Activated CD8-positive, alpha-beta memory T cell treated with anti-CD3 and anti-CD28 coated beads, Interleukin-2, amount 10 ng/mL, durations not matched to agents 7 days and 5 days (primary cell): Measurements from ENCODE around the gene KIAA1614. TPM values are rescaled to one million over a fixed set of nuclear protein-coding genes. Genes with fewer than 3 reads are reported as not detected.
A peak's percentile ranks its signal among the peaks of the same experiment; 100 is the strongest.

Source experiments
- ATAC-seq: fragments of 150-1000 bp; cut with Tn5 transposase; one replicate; pipeline ENCODE4 v1.10.0; 2021; ENCODE audit warnings: moderate library complexity
- CTCF ChIA-PET: fragments of 350-600 bp; sonication (Branson Sonifier 250); formaldehyde crosslinking; loops from one replicate; lab custom pipeline; 2021; ENCODE audit warnings: antibody characterized with exemption; lab: Charles Lee
- DNase-seq: peaks from one replicate; pipeline ENCODE4 v3.0.0-alpha.2; 2020
- H3K27ac Mint-ChIP-seq: one replicate; pipeline ENCODE4 v1.8.0; 2021; ENCODE audit warnings: mild to moderate bottlenecking, mixed read lengths
- H3K27me3 Mint-ChIP-seq: one replicate; pipeline ENCODE4 v1.8.0; 2021; ENCODE audit warnings: mixed read lengths
- H3K36me3 Mint-ChIP-seq: one replicate; pipeline ENCODE4 v1.8.0; 2021; ENCODE audit warnings: mild to moderate bottlenecking, mixed read lengths
- H3K4me1 Mint-ChIP-seq: one replicate; pipeline ENCODE4 v1.8.0; 2021; ENCODE audit warnings: mixed read lengths
- H3K4me3 Mint-ChIP-seq: one replicate; pipeline ENCODE4 v1.8.0; 2021; ENCODE audit warnings: mild to moderate bottlenecking, moderate library complexity, mixed read lengths
- H3K9me3 Mint-ChIP-seq: one replicate; pipeline ENCODE4 v1.8.0; 2022; ENCODE audit warnings: low read depth, mixed read lengths
- total RNA-seq, 2 experiments: library from RNA; stranded (reverse); gene quantifications; one replicate each; pipeline ENCODE4 v1.2.3, GENCODE V29; 2021

KIAA1614 gene
- total RNA-seq, 2 experiments from 2014 or later: 0.07 to 0.12 TPM

GRCh38 chr1:180946056-180946455 is 33.4 kb downstream of the KIAA1614 start:
- no peak for ATAC-seq
- Mint-ChIP-seq H3K27ac (no peak overlapping the region), H3K27me3 (no peaks in the 10 kb centered on the region), H3K4me3 (no peak overlapping the region), H3K36me3 (peaks cover 37% of the 10 kb centered on the region), H3K4me1 (no peaks in the 10 kb centered on the region), H3K9me3 (peaks cover 9% of the 10 kb centered on the region)
- CTCF ChIA-PET: no interaction called here
- DNase-seq: no peak

GRCh38 chr1:180946541-180947498 is 34.1 kb downstream of the KIAA1614 start:
- CTCF ChIA-PET: no interaction called here
- Mint-ChIP-seq H3K4me1 (no peaks in the 10 kb centered on the region), H3K36me3 (peaks cover 37% of the 10 kb centered on the region), H3K9me3 (peaks cover 9% of the 10 kb centered on the region), H3K27me3 (no peaks in the 10 kb centered on the region), H3K27ac (no peak overlapping the region), H3K4me3 (no peak overlapping the region)
- DNase-seq (no peak), ATAC-seq (no peak)

GRCh38 chr1:180947499-180947885 is 34.8 kb downstream of the KIAA1614 start:
- no peak for DNase-seq
- ATAC-seq: no peak
- Mint-ChIP-seq H3K36me3 (peaks cover 37% of the 10 kb centered on the region), H3K9me3 (peaks cover 9% of the 10 kb centered on the region), H3K4me3 (no peak overlapping the region), H3K27me3 (no peaks in the 10 kb centered on the region), H3K27ac (no peak overlapping the region), H3K4me1 (no peaks in the 10 kb centered on the region)
- CTCF ChIA-PET: no interaction called here

- Mint-ChIP-seq H3K4me3 (no peak overlapping the region), H3K27me3 (no peaks in the 10 kb centered on the region), H3K36me3 (peaks cover 37% of the 10 kb centered on the region), H3K4me1 (no peaks in the 10 kb centered on the region), H3K9me3 (peaks cover 9% of the 10 kb centered on the region), H3K27ac (no peak overlapping the region)
- no peak for DNase-seq
- no peak for ATAC-seq
- CTCF ChIA-PET: no interaction called here
These were observed 35.4 kb downstream of the KIAA1614 start for GRCh38 chr1:180947901-180948640.

GRCh38 chr1:180948641-180949615 is 36.2 kb downstream of the KIAA1614 start:
- Mint-ChIP-seq H3K36me3 (peaks cover 35% of the 10 kb centered on the region), H3K9me3 (peaks cover 9% of the 10 kb centered on the region), H3K4me3 (no peak overlapping the region), H3K4me1 (peaks cover 4% of the 10 kb centered on the region), H3K27me3 (no peaks in the 10 kb centered on the region), H3K27ac (no peak overlapping the region)
- CTCF ChIA-PET: no interaction called here
- ATAC-seq: no peak
- DNase-seq: no peak

GRCh38 chr1:180949616-180950000 is 36.9 kb downstream of the KIAA1614 start:
- ATAC-seq (no peak), DNase-seq (no peak)
- Mint-ChIP-seq H3K9me3 (peaks cover 9% of the 10 kb centered on the region), H3K4me3 (no peak overlapping the region), H3K27ac (no peak overlapping the region), H3K4me1 (peaks cover 8% of the 10 kb centered on the region), H3K27me3 (no peaks in the 10 kb centered on the region), H3K36me3 (peaks cover 31% of the 10 kb centered on the region)
- CTCF ChIA-PET: no interaction called here

GRCh38 chr1:180950321-180950720 is 37.6 kb downstream of the KIAA1614 start:
- Mint-ChIP-seq H3K4me1 (peaks cover 9% of the 10 kb centered on the region), H3K27ac (no peak overlapping the region), H3K9me3 (peaks cover 9% of the 10 kb centered on the region), H3K4me3 (no peak overlapping the region), H3K36me3 (peaks cover 29% of the 10 kb centered on the region), H3K27me3 (no peaks in the 10 kb centered on the region)
- ATAC-seq: no peak
- no peak for DNase-seq
- CTCF ChIA-PET: no interaction called here

- Mint-ChIP-seq H3K36me3 (peaks cover 25% of the 10 kb centered on the region), H3K4me3 (no peak overlapping the region), H3K27me3 (no peaks in the 10 kb centered on the region), H3K27ac (no peak overlapping the region), H3K4me1 (peaks cover 9% of the 10 kb centered on the region), H3K9me3 (peaks cover 9% of the 10 kb centered on the region)
- no peak for DNase-seq
- no peak for ATAC-seq
- CTCF ChIA-PET: no interaction called here
These were observed 38.6 kb downstream of the KIAA1614 start for GRCh38 chr1:180951186-180951745.

GRCh38 chr1:180951836-180952656 is 39.3 kb downstream of the KIAA1614 start:
- Mint-ChIP-seq H3K36me3 (peaks cover 19% of the 10 kb centered on the region), H3K27me3 (no peaks in the 10 kb centered on the region), H3K4me3 (no peak overlapping the region), H3K27ac (no peak overlapping the region), H3K4me1 (peaks cover 9% of the 10 kb centered on the region), H3K9me3 (peaks cover 3% of the 10 kb centered on the region)
- no peak for ATAC-seq
- CTCF ChIA-PET: no interaction called here
- DNase-seq: no peak

GRCh38 chr1:180952657-180953013 is 39.9 kb downstream of the KIAA1614 start:
- Mint-ChIP-seq H3K4me1 (peaks cover 9% of the 10 kb centered on the region), H3K4me3 (no peak overlapping the region), H3K27me3 (no peaks in the 10 kb centered on the region), H3K36me3 (peaks cover 13% of the 10 kb centered on the region), H3K9me3 (no peaks in the 10 kb centered on the region), H3K27ac (no peak overlapping the region)
- CTCF ChIA-PET: interaction anchor here (0.6 kb wide), 1 partner anchor 360 kb away, joined by 3 read pairs; no protein-coding TSS in a partner anchor
- DNase-seq (no peak), ATAC-seq (no peak)

GRCh38 chr1:180953291-180954004 is 40.8 kb downstream of the KIAA1614 start:
- H3K27me3 Mint-ChIP-seq: no peaks in the 10 kb centered on the region
- no peak overlapping the region for H3K27ac Mint-ChIP-seq
- CTCF ChIA-PET: interaction anchor here (0.6 to 1.5 kb wide), 4 partner anchors 10 to 361 kb away, joined by 3 read pairs; no protein-coding TSS in a partner anchor
- peaks cover 9% of the 10 kb centered on the region for H3K36me3 Mint-ChIP-seq
- DNase-seq: no peak
- peak; percentile 3 for ATAC-seq
- peaks cover 9% of the 10 kb centered on the region for H3K4me1 Mint-ChIP-seq
- no peaks in the 10 kb centered on the region for H3K9me3 Mint-ChIP-seq
- peak overlapping the region; percentile 66 for H3K4me3 Mint-ChIP-seq
